Measurements from ENCODE around the gene RPL26. TPM values are rescaled to one million over a fixed set of nuclear protein-coding genes. Genes with fewer than 3 reads are reported as not detected.

RPL26 gene
- total RNA-seq, 1 donor from 2014 or later, result 2,379 TPM

GRCh38 chr17:8372422-8372821 is 10.6 kb downstream of the RPL26 start:
- intact Hi-C loops (cut with micrococcal nuclease), result no loop called here
- DNase-seq (ENCODE audit: low spot score), result no peak
- peaks cover 38% of the 10 kb centered on the region for H3K36me3 Mint-ChIP-seq (ENCODE audit: low read depth)
- H3K4me3 Mint-ChIP-seq (ENCODE audit: low read depth), result no peak overlapping the region
- H3K27ac Mint-ChIP-seq, result no peak overlapping the region
- H3K27me3 Mint-ChIP-seq (ENCODE audit: low read depth), result no peaks in the 10 kb centered on the region
- H3K4me1 Mint-ChIP-seq (ENCODE audit: low read depth), result peaks cover 16% of the 10 kb centered on the region
- H3K9me3 Mint-ChIP-seq, result no peaks in the 10 kb centered on the region

GRCh38 chr17:8371786-8372185 is 11.2 kb downstream of the RPL26 start:
- H3K4me3 Mint-ChIP-seq (ENCODE audit: low read depth), result no peak overlapping the region
- H3K27me3 Mint-ChIP-seq (ENCODE audit: low read depth), result no peaks in the 10 kb centered on the region
- intact Hi-C loops (cut with micrococcal nuclease), result no loop called here
- no peak for DNase-seq (ENCODE audit: low spot score)
- H3K4me1 Mint-ChIP-seq (ENCODE audit: low read depth), result peaks cover 10% of the 10 kb centered on the region
- H3K36me3 Mint-ChIP-seq (ENCODE audit: low read depth), result peaks cover 33% of the 10 kb centered on the region
- no peak overlapping the region for H3K27ac Mint-ChIP-seq
- H3K9me3 Mint-ChIP-seq, result no peaks in the 10 kb centered on the region

DNA sequence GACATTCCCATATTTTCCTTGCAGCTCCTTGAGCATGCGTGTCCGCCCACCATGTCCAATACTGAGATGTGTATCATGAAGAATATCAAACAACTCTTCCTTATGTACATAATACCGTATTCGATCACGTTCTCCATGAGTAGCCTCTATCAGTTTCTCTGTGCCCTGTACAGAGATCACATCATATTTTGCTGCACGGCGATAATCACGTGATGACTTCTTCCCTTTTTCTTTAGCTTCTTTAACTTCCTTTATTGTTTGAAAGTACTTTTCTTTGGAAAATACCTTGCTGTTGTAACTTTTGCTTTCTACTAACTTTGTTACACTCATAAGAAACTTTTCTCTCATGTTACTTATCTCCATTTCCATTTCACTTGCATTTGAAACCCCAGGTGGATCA is 13.0 kb downstream of the RPL26 start:
- Mint-ChIP-seq H3K27ac (no peak overlapping the region), H3K4me3 (ENCODE audit: low read depth) (no peak overlapping the region), H3K27me3 (ENCODE audit: low read depth) (no peaks in the 10 kb centered on the region), H3K9me3 (no peaks in the 10 kb centered on the region), H3K4me1 (ENCODE audit: low read depth) (no peaks in the 10 kb centered on the region), H3K36me3 (ENCODE audit: low read depth) (peaks cover 16% of the 10 kb centered on the region)
- no peak for DNase-seq (ENCODE audit: low spot score)
- intact Hi-C loops (cut with micrococcal nuclease), result no loop called here

DNA sequence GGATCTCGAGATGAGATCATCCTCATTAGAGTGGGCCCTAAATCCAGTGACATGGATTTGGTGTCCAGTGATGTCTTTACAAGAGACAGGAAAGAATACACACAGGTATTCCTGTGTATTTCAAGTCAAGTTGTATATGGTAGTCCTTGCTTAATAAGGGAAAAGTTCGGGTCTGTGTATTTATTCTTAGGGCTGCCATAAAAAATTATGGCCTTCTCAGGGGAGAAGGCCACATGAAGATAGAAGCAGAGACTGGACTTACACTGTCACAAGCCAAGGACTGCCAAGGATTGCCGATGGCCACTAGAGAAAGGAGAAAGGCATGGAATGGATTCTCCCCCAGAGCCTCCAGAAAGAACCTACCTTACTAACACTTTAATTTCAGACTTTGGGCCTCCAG is 14.8 kb downstream of the RPL26 start:
- H3K36me3 Mint-ChIP-seq (ENCODE audit: low read depth), result peaks cover 16% of the 10 kb centered on the region
- H3K4me3 Mint-ChIP-seq (ENCODE audit: low read depth), result no peak overlapping the region
- H3K4me1 Mint-ChIP-seq (ENCODE audit: low read depth), result no peaks in the 10 kb centered on the region
- H3K27me3 Mint-ChIP-seq (ENCODE audit: low read depth), result no peaks in the 10 kb centered on the region
- intact Hi-C loops (cut with micrococcal nuclease), result no loop called here
- DNase-seq (ENCODE audit: low spot score), result no peak
- H3K27ac Mint-ChIP-seq, result no peak overlapping the region
- H3K9me3 Mint-ChIP-seq, result no peaks in the 10 kb centered on the region

DNA sequence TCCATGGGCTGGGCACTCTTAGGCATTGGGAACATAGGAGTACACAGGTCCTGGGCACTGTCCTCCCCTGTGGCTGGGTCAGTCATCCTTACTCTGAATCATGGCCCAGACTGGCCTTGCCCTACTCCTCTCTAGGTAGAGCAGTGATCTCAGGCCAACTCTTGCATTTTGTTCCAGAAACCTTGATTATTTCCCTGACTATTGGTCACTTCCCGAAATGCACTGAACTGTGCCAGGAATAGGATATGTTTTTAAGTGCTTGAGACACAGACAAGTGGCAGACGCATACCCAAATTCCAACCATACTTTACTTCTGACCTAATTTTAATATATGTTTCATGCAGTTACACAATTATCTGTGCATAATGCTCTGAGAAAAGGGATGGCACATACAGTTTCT is 16.8 kb downstream of the RPL26 start:
- intact Hi-C loops (cut with micrococcal nuclease), result no loop called here
- Mint-ChIP-seq H3K4me3 (ENCODE audit: low read depth) (no peak overlapping the region), H3K9me3 (no peaks in the 10 kb centered on the region), H3K27ac (no peak overlapping the region), H3K36me3 (ENCODE audit: low read depth) (peaks cover 16% of the 10 kb centered on the region), H3K4me1 (ENCODE audit: low read depth) (no peaks in the 10 kb centered on the region), H3K27me3 (ENCODE audit: low read depth) (no peaks in the 10 kb centered on the region)
- DNase-seq (ENCODE audit: low spot score), result no peak

GRCh38 chr17:8365143-8365542 is 17.9 kb downstream of the RPL26 start:
- Mint-ChIP-seq H3K27ac (no peak overlapping the region), H3K4me3 (ENCODE audit: low read depth) (no peak overlapping the region), H3K27me3 (ENCODE audit: low read depth) (no peaks in the 10 kb centered on the region), H3K4me1 (ENCODE audit: low read depth) (peaks cover 3% of the 10 kb centered on the region), H3K9me3 (no peaks in the 10 kb centered on the region), H3K36me3 (ENCODE audit: low read depth) (peaks cover 13% of the 10 kb centered on the region)
- DNase-seq (ENCODE audit: low spot score), result no peak
- intact Hi-C loops (cut with micrococcal nuclease), result no loop called here

DNA sequence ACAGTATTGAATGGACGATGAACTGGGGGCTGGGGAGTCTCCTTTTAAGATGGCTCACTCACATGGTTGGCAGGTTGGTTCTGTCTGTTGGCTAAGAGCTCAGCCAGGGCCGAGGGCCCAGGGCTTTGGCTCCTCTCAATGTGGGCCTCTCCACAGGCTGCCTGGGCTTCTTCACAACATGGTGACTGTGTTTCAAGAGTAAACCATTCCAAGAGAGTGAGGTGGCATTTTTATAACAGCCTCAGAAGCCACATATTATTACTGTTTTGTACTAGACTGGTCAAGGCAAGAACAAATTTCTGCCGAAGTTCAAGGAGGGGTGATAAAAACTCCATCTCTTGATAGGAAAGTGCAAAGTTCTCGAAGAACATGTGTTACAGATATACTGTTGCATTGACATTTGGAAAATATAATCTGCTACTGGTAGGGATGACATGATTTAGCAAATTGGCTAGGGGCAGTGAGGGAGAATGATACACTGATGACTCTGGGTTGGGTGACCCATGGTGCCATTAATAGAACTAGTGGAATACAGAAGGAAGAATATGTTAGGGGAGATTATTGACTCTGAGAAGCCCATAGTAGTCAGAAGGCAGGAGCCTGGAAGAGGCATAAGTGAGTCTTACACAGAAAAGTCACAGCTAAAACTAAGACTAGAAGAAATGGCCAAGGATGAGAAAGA is 20.2 kb downstream of the RPL26 start:
- no peak for DNase-seq (ENCODE audit: low spot score)
- H3K4me1 Mint-ChIP-seq (ENCODE audit: low read depth), result peaks cover 5% of the 10 kb centered on the region
- no peaks in the 10 kb centered on the region for H3K9me3 Mint-ChIP-seq
- H3K27me3 Mint-ChIP-seq (ENCODE audit: low read depth), result peaks cover 3% of the 10 kb centered on the region
- no peak overlapping the region for H3K4me3 Mint-ChIP-seq (ENCODE audit: low read depth)
- intact Hi-C loops (cut with micrococcal nuclease), result no loop called here
- no peak overlapping the region for H3K27ac Mint-ChIP-seq
- no peaks in the 10 kb centered on the region for H3K36me3 Mint-ChIP-seq (ENCODE audit: low read depth)

DNA sequence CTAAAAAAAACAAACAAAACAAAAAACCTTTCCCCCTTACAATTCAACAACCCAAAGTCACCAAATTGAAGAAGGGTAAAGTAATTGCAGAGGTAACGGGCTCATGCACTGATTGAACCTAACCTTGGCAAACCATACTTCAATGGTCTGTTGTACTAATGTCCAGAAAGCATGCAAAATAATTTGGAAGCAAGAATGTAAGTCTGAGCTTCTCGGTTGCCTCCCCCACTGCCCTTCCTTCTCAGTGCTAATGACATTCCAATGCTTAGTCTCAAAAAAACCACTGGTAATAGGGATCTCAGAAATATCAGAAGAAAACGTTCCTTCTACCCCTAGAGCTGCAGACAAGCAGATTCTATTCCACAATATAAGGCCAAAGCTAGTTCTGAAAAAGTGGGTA is 22.2 kb downstream of the RPL26 start:
- Mint-ChIP-seq H3K4me3 (ENCODE audit: low read depth) (no peak overlapping the region), H3K4me1 (ENCODE audit: low read depth) (peaks cover 5% of the 10 kb centered on the region), H3K27me3 (ENCODE audit: low read depth) (peaks cover 3% of the 10 kb centered on the region), H3K27ac (no peak overlapping the region), H3K36me3 (ENCODE audit: low read depth) (no peaks in the 10 kb centered on the region), H3K9me3 (no peaks in the 10 kb centered on the region)
- no peak for DNase-seq (ENCODE audit: low spot score)
- intact Hi-C loops (cut with micrococcal nuclease), result no loop called here

DNA sequence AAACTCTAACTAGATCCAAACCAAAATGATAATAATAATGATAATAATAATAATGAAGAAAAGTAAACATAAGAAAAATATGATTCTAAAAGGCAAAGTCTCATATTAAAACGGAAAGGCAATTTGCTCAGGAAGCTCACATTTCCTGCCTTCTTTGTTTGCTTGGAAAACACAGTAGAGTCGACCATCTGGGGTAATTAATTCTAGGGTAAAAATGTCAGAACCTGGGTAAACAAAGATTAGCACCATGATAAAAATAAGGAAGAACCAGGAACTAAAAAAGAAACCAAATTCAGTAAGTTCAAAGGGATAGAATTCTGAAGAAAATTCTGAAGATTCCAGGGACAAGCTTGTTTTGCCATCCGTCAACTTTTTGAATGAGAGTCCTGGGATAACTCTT is 22.7 kb downstream of the RPL26 start:
- DNase-seq (ENCODE audit: low spot score), result no peak
- Mint-ChIP-seq H3K4me3 (ENCODE audit: low read depth) (no peak overlapping the region), H3K27ac (no peak overlapping the region), H3K4me1 (ENCODE audit: low read depth) (peaks cover 5% of the 10 kb centered on the region), H3K36me3 (ENCODE audit: low read depth) (no peaks in the 10 kb centered on the region), H3K9me3 (no peaks in the 10 kb centered on the region), H3K27me3 (ENCODE audit: low read depth) (peaks cover 3% of the 10 kb centered on the region)
- intact Hi-C loops (cut with micrococcal nuclease), result no loop called here

DNA sequence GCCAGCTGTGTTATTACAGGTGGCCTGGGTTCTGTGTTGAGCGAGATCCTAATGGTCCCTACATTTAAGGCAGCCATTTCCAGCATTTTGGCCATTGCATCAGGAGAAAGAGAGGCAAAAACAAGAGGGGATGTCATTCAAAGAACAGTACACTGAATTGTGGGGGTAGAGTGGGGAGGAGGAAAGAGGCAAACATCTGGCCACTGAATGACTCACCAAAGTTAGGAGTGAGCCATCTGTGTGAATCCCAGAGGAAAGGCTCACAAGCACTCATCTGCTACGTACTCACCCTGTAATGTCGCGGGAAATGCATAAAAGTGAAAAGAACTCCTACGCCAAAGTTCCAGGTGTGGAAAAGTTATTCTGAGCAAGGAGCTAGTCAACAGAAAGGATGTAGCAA is 23.2 kb downstream of the RPL26 start:
- Mint-ChIP-seq H3K9me3 (no peaks in the 10 kb centered on the region), H3K27me3 (ENCODE audit: low read depth) (peaks cover 3% of the 10 kb centered on the region), H3K27ac (no peak overlapping the region), H3K36me3 (ENCODE audit: low read depth) (no peaks in the 10 kb centered on the region), H3K4me1 (ENCODE audit: low read depth) (peaks cover 5% of the 10 kb centered on the region), H3K4me3 (ENCODE audit: low read depth) (no peak overlapping the region)
- DNase-seq (ENCODE audit: low spot score), result no peak
- intact Hi-C loops (cut with micrococcal nuclease), result no loop called here

- no peaks in the 10 kb centered on the region for H3K36me3 Mint-ChIP-seq (ENCODE audit: low read depth)
- peaks cover 5% of the 10 kb centered on the region for H3K4me1 Mint-ChIP-seq (ENCODE audit: low read depth)
- DNase-seq (ENCODE audit: low spot score), result no peak
- no peak overlapping the region for H3K27ac Mint-ChIP-seq
- H3K9me3 Mint-ChIP-seq, result no peaks in the 10 kb centered on the region
- H3K27me3 Mint-ChIP-seq (ENCODE audit: low read depth), result peaks cover 3% of the 10 kb centered on the region
- no peak overlapping the region for H3K4me3 Mint-ChIP-seq (ENCODE audit: low read depth)
- intact Hi-C loops (cut with micrococcal nuclease), result no loop called here
Measured at GRCh38 chr17:8357910-8358309, 25.1 kb downstream of the RPL26 start.

GRCh38 chr17:8354236-8354635 is 28.8 kb downstream of the RPL26 start:
- Mint-ChIP-seq H3K36me3 (ENCODE audit: low read depth) (no peaks in the 10 kb centered on the region), H3K27me3 (ENCODE audit: low read depth) (peaks cover 6% of the 10 kb centered on the region), H3K9me3 (no peaks in the 10 kb centered on the region), H3K27ac (no peak overlapping the region), H3K4me1 (ENCODE audit: low read depth) (no peaks in the 10 kb centered on the region), H3K4me3 (ENCODE audit: low read depth) (no peak overlapping the region)
- intact Hi-C loops (cut with micrococcal nuclease), result no loop called here
- DNase-seq (ENCODE audit: low spot score), result no peak

GRCh38 chr17:8353736-8354135 is 29.3 kb downstream of the RPL26 start:
- Mint-ChIP-seq H3K4me1 (ENCODE audit: low read depth) (no peaks in the 10 kb centered on the region), H3K4me3 (ENCODE audit: low read depth) (no peak overlapping the region), H3K27me3 (ENCODE audit: low read depth) (peaks cover 5% of the 10 kb centered on the region), H3K9me3 (no peaks in the 10 kb centered on the region), H3K36me3 (ENCODE audit: low read depth) (no peaks in the 10 kb centered on the region), H3K27ac (no peak overlapping the region)
- no peak for DNase-seq (ENCODE audit: low spot score)
- intact Hi-C loops (cut with micrococcal nuclease), result no loop called here

- no peak overlapping the region for H3K27ac Mint-ChIP-seq
- no peaks in the 10 kb centered on the region for H3K4me1 Mint-ChIP-seq (ENCODE audit: low read depth)
- peaks cover 12% of the 10 kb centered on the region for H3K27me3 Mint-ChIP-seq (ENCODE audit: low read depth)
- no peaks in the 10 kb centered on the region for H3K9me3 Mint-ChIP-seq
- intact Hi-C loops (cut with micrococcal nuclease), result no loop called here
- no peaks in the 10 kb centered on the region for H3K36me3 Mint-ChIP-seq (ENCODE audit: low read depth)
- DNase-seq (ENCODE audit: low spot score), result no peak
- no peak overlapping the region for H3K4me3 Mint-ChIP-seq (ENCODE audit: low read depth)
Measured at GRCh38 chr17:8350339-8350738, 32.7 kb downstream of the RPL26 start.

Data from activated T-helper 2 cell treated with anti-CD3 and anti-CD28 coated beads, Interferon-gamma antibody, Interleukin-2, Interleukin-4, amounts not matched to agents 10 μg/mL and 5 μg/mL and 100 μg/mL, durations not matched to agents 14 hours and 24 hours and 36 hours (primary cell).